CD14-positive monocyte (primary cell): Measurements from ENCODE around the gene NKAIN4. TPM values are rescaled to one million over a fixed set of nuclear protein-coding genes. Genes with fewer than 3 reads are reported as not detected.

ENCODE experiments used
- DNase-seq, 3 donors: peaks; one replicate each; pipeline ENCODE4 v3.0.0-alpha.2; 2011 to 2022
- H2AFZ ChIP-seq: 2 replicates; pipeline ENCODE4 v1.6.0; 2012; ENCODE audit warnings: mild to moderate bottlenecking, low read depth, low read length, inconsistent platforms; ENCODE audit not compliant: insufficient read depth, poor library complexity, severe bottlenecking
- H3K27ac ChIP-seq, 2 donors: 1 replicate in 1 of 2; 2 replicates in 1 of 2; pipeline ENCODE4 v1.5.1; 2012 to 2013; ENCODE audit warnings: low read length in 2 of 2, control low read depth in 1 of 2, inconsistent platforms in 1 of 2, low read depth in 1 of 2, mild to moderate bottlenecking in 1 of 2
- H3K27me3 ChIP-seq, 2 donors: one replicate each; pipeline versions ENCODE4 v1.6.0 to v1.6.1; 2011 to 2013; ENCODE audit warnings: low read length in 2 of 2; ENCODE audit not compliant: control insufficient read depth in 2 of 2, insufficient read depth in 2 of 2
- H3K36me3 ChIP-seq, 2 donors: replicated peaks in 1 of 2; 1 replicate in 1 of 2; 2 replicates in 1 of 2; pipeline versions ENCODE4 v1.5.1 to v1.6.1; 2012 to 2013; ENCODE audit warnings: low read length in 2 of 2, control low read depth in 1 of 2, inconsistent platforms in 1 of 2, mild to moderate bottlenecking in 1 of 2; ENCODE audit not compliant: insufficient read depth in 2 of 2, control insufficient read depth in 1 of 2
- H3K4me1 ChIP-seq, 2 donors: 1 replicate in 1 of 2; 2 replicates in 1 of 2; pipeline versions ENCODE4 v1.5.1 to v1.6.1; 2012 to 2013; ENCODE audit warnings: low read length in 2 of 2, control low read depth in 1 of 2, inconsistent platforms in 1 of 2, mild to moderate bottlenecking in 1 of 2, moderate library complexity in 1 of 2; ENCODE audit not compliant: insufficient read depth in 2 of 2, control insufficient read depth in 1 of 2
- H3K4me2 ChIP-seq: replicated peaks from 2 replicates; pipeline ENCODE3; 2012; ENCODE audit warnings: low read length, moderate library complexity, mild to moderate bottlenecking; ENCODE audit not compliant: poor library complexity, severe bottlenecking; ENCODE audit errors: extremely low read depth
- H3K4me3 ChIP-seq, 3 experiments: fragments of 200-600 bp in 1 of 3; sonication (generic) in 1 of 3; replicated peaks in 1 of 3; 1 replicate in 2 of 3; 2 replicates in 1 of 3; pipeline ENCODE4 v1.5.1; 2011 to 2013; ENCODE audit warnings: low read length in 3 of 3, mild to moderate bottlenecking in 3 of 3, control low read depth in 2 of 3, low read depth in 2 of 3, inconsistent platforms in 1 of 3, moderate library complexity in 1 of 3
- H3K79me2 ChIP-seq: 2 replicates; pipeline ENCODE4 v1.6.0; 2012; ENCODE audit warnings: mild to moderate bottlenecking, control low read depth, inconsistent platforms, low read length, moderate library complexity; ENCODE audit not compliant: insufficient read depth
- H3K9ac ChIP-seq: 2 replicates; pipeline ENCODE4 v1.6.0; 2017; ENCODE audit warnings: low read length, mild to moderate bottlenecking; ENCODE audit not compliant: insufficient read depth, poor library complexity, severe bottlenecking
- H3K9me3 ChIP-seq, 2 donors: replicated peaks in 1 of 2; 1 replicate in 1 of 2; 2 replicates in 1 of 2; pipeline versions ENCODE4 v1.5.1 to v1.6.1; 2012 to 2013; ENCODE audit warnings: low read length in 2 of 2, control low read depth in 1 of 2; ENCODE audit not compliant: control insufficient read depth in 1 of 2, insufficient read depth in 1 of 2
- H4K20me1 ChIP-seq: 2 replicates; pipeline ENCODE4 v1.6.0; 2012; ENCODE audit warnings: mild to moderate bottlenecking, low read length, control low read depth, moderate library complexity; ENCODE audit not compliant: insufficient read depth
- H3K27ac Mint-ChIP-seq, 7 donors: one replicate each; pipeline ENCODE4 v1.8.0; 2020; ENCODE audit warnings: mild to moderate bottlenecking in 7 of 7, mixed read lengths in 7 of 7, moderate library complexity in 6 of 7, inconsistent platforms in 2 of 7
- H3K27me3 Mint-ChIP-seq, 3 donors: one replicate each; pipeline ENCODE4 v1.8.0; 2021 to 2022; ENCODE audit warnings: low read depth in 3 of 3, mild to moderate bottlenecking in 3 of 3, mixed read lengths in 3 of 3, moderate library complexity in 3 of 3, inconsistent platforms in 1 of 3
- H3K36me3 Mint-ChIP-seq, 2 donors: one replicate each; pipeline ENCODE4 v1.8.0; 2020; ENCODE audit warnings: mixed read lengths in 2 of 2, inconsistent platforms in 1 of 2, mild to moderate bottlenecking in 1 of 2
- H3K4me1 Mint-ChIP-seq: one replicate; pipeline ENCODE4 v1.8.0; 2020; ENCODE audit warnings: mild to moderate bottlenecking, mixed read lengths
- H3K4me3 Mint-ChIP-seq, 2 donors: one replicate each; pipeline ENCODE4 v1.8.0; 2020; ENCODE audit warnings: mild to moderate bottlenecking in 2 of 2, mixed read lengths in 2 of 2, moderate library complexity in 1 of 2
- H3K9me3 Mint-ChIP-seq, 7 donors: one replicate each; pipeline ENCODE4 v1.8.0; 2020 to 2022; ENCODE audit warnings: mixed read lengths in 7 of 7, mild to moderate bottlenecking in 6 of 7, moderate library complexity in 6 of 7, inconsistent platforms in 2 of 7
- CTCF ChIP-seq: fragments of 200-600 bp; IDR thresholded peaks from one replicate; pipeline ENCODE4 v1.8.0; 2022; ENCODE audit warnings: antibody characterized with exemption, mild to moderate bottlenecking
- WGBS: methylation state at CpG from one replicate; pipeline ENCODE4 v1.1.5; 2013; ENCODE audit warnings: missing lambda C conversion rate; ENCODE audit not compliant: insufficient coverage; 5-methylcytosine and 5-hydroxymethylcytosine counted together
- intact Hi-C, 2 donors: fragments of 100-400 bp; cut with micrococcal nuclease; formaldehyde crosslinking; loops; one replicate each; pipeline versions ENCODE4 v1.15.0 to v1.15.1; 2023
- polyA plus RNA-seq, 3 donors: library from polyadenylated mRNA; depleted of rRNA in 1 of 3; unstranded in 2 of 3; stranded (reverse) in 1 of 3; fragments of 300-500 nt in 2 of 3; fragments of >200 nt in 1 of 3; fragmentation: Illumina TruSeq in 2 of 3; gene quantifications; 1 replicate in 2 of 3; 2 replicates in 1 of 3; pipeline ENCODE4 v1.2.3, GENCODE V29; 2012 to 2021

The NKAIN4 gene
- polyA plus RNA-seq, 3 donors = not detected

DNA sequence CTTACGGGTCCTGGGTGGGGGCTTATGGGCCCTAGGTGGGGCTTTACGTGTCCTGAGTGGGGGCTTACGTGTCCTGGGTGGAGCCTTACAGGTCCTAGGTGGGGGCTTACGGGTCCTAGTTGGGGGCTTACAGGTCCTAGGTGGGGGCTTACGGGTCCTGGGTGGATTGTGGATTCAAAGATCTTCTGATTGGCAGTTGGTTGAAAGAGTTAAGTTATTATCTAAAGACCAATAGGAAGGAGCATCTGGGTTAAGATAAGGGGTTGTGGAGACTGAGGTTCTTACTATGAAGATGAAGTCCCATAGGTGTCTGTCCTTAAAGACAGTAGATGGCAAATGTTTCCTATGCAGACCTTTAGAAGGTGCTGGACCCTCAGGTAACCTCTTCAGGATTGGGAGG lies 27.0 kb downstream of the NKAIN4 start:
- WGBS = 91% methylated on average over 4 of the region's 5 CpGs
- no peak for TF ChIP-seq CTCF
- H3K4me3 Mint-ChIP-seq = no peak overlapping the region
- Histone ChIP-seq H3K9me3 (no peaks in the 10 kb centered on the region), H2AFZ (no peak overlapping the region), H3K27me3 (peaks cover 2 to 34% of the 10 kb centered on the region in 2 donors), H3K4me1 (no peaks in the 10 kb centered on the region), H3K4me3 (no peak overlapping the region), H3K79me2 (no peaks in the 10 kb centered on the region), H3K4me2 (no peak overlapping the region), H3K9ac (peak overlapping the region; percentile 15), H3K36me3 (no peaks in the 10 kb centered on the region), H3K27ac (no peak overlapping the region), H4K20me1 (no peaks in the 10 kb centered on the region)
- H3K27me3 Mint-ChIP-seq = peaks cover 44 to 53% (median 48%) of the 10 kb centered on the region in 3 donors
- intact Hi-C loops = no loop called here
- DNase-seq = no peak
- H3K9me3 Mint-ChIP-seq = peaks cover 0 to 2% (median 0%) of the 10 kb centered on the region in 7 donors
- H3K4me1 Mint-ChIP-seq = no peaks in the 10 kb centered on the region
- no peak overlapping the region for H3K27ac Mint-ChIP-seq
- H3K36me3 Mint-ChIP-seq = no peaks in the 10 kb centered on the region

- Mint-ChIP-seq H3K9me3 (peaks cover 0 to 2% (median 0%) of the 10 kb centered on the region in 7 donors), H3K36me3 (no peaks in the 10 kb centered on the region), H3K27me3 (peaks cover 39 to 46% (median 43%) of the 10 kb centered on the region in 3 donors), H3K27ac (no peak overlapping the region), H3K4me3 (no peak overlapping the region), H3K4me1 (no peaks in the 10 kb centered on the region)
- Histone ChIP-seq H3K79me2 (no peaks in the 10 kb centered on the region), H3K9me3 (no peaks in the 10 kb centered on the region), H3K4me1 (no peaks in the 10 kb centered on the region), H3K4me3 (no peak overlapping the region), H3K27ac (no peak overlapping the region), H3K27me3 (peaks cover 2 to 24% of the 10 kb centered on the region in 2 donors), H3K9ac (no peak overlapping the region), H2AFZ (no peak overlapping the region), H4K20me1 (no peaks in the 10 kb centered on the region), H3K36me3 (no peaks in the 10 kb centered on the region), H3K4me2 (no peak overlapping the region)
- no peak for TF ChIP-seq CTCF
- intact Hi-C loops = no loop called here
- 92% methylated on average over 13 of the region's 19 CpGs for WGBS
- no peak for DNase-seq
These were observed 28.0 kb downstream of the NKAIN4 start for GRCh38 chr20:63226042-63226943.
